ENCODE results near the gene ARMC6.

DNA sequence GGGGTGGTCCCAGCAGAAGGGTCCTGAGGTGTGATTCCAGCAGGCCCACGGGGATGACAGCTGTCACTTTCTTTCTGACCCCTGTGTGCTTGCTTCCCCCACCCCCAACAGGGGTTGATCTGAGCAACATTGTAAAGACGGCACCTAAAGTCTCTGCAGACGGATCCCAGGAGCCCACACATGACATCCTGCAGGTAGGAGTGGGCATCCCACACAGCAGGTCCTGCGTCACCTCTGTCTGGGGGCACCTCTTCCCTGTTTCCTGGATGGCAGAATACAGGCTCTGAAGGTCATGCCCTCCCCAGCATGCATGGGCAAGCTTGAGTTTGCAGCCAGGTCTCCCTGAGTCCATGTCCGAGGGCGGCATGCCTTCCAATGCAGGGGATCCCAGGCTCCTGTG, 10.5 kb downstream of the ARMC6 start:
- no peak for TF ChIP-seq CTCF (conservative IDR thresholded peaks at IDR 0.05; ENCODE audit: low read depth, low read length)
- TF ChIP-seq EZH2phosphoT487 (IDR thresholded peaks at IDR 0.05; ENCODE audit: borderline replicate concordance, low read length), result no peak

Data from PC-3 (cell line).